ENCODE measurements around the gene RIT2. TPM values are rescaled to one million over a fixed set of nuclear protein-coding genes. Genes with fewer than 3 reads are reported as not detected.

RIT2 gene
- total RNA-seq, 2 experiments from 2014 or later: not detected

DNA sequence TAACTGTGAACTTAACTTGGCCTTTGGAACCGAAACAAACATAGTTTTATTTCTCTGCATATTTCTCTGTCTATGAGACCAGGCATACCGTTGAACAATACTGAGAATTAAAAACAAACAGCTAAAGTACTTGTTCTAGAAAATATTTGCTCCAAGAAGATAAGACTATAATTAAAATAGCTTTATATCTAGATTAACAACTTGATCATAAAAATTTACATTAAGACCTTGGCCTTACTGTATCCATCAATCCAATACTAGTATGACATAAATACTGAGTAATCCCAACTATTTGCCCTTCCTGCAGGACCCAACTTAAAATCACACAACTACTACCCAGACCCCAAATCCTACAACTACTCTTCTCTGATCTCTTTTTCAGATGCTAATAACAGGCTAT is 260.9 kb downstream of the RIT2 start:
- no peak for ATAC-seq
- no peaks in the 10 kb centered on the region for H3K4me1 Mint-ChIP-seq (ENCODE audit: low read depth)
- no peak overlapping the region for H3K4me3 Mint-ChIP-seq
- H3K36me3 Mint-ChIP-seq (ENCODE audit: low read depth): no peaks in the 10 kb centered on the region
- no peak for DNase-seq
- CTCF ChIA-PET: no interaction called here
- no peak overlapping the region for H3K27ac Mint-ChIP-seq
- peaks cover 5% of the 10 kb centered on the region for H3K9me3 Mint-ChIP-seq (ENCODE audit: insufficient read depth)
- H3K27me3 Mint-ChIP-seq (ENCODE audit: low read depth): no peaks in the 10 kb centered on the region
- POLR2A ChIA-PET: no interaction called here

DNA sequence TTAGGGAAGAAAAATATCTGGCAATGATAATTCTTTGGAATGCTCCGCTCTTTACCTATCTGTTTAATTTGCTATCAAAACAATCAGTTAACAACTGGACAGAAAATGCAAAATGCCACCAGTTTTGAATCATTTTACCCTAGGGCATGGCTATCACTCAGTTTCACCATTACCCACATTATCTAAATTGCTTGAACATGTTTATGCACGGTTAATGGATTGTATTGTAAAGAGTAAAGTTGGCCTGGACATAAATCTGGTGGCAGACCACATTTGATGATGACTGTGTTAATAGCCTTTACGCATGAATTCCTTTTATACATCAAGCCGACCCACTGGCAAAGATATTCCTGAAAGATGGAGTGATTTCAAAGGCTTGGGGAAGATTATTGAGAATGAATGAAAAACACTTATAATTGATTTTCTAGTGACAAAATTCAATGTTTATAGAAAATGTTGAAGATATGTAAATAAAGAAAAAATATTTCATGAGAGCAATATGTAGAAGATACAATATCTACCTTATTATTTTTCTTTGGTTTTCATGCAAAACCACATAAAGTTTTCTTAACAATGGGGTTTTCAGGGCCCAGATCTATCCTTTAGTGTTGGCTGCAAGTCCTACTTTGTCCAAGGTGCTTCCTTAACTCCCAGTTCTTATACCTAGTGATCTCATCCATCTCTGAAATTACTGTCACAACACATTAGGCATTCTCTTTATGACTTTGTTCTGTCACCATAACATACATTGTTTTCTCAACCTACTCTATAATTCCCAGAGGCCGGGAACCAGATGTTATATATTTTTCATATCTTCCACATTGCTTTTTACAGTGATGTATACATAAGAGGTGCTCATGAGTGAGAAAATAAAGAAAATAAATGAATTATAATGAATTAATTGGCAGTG is 265.1 kb downstream of the RIT2 start:
- H3K9me3 Mint-ChIP-seq (ENCODE audit: insufficient read depth): peaks cover 5% of the 10 kb centered on the region
- no peaks in the 10 kb centered on the region for H3K27me3 Mint-ChIP-seq (ENCODE audit: low read depth)
- ChIA-PET POLR2A (no interaction called here), CTCF (no interaction called here)
- no peak overlapping the region for H3K4me3 Mint-ChIP-seq
- DNase-seq (no peak), ATAC-seq (no peak)
- H3K36me3 Mint-ChIP-seq (ENCODE audit: low read depth): no peaks in the 10 kb centered on the region
- H3K4me1 Mint-ChIP-seq (ENCODE audit: low read depth): no peaks in the 10 kb centered on the region
- H3K27ac Mint-ChIP-seq: no peak overlapping the region

DNA sequence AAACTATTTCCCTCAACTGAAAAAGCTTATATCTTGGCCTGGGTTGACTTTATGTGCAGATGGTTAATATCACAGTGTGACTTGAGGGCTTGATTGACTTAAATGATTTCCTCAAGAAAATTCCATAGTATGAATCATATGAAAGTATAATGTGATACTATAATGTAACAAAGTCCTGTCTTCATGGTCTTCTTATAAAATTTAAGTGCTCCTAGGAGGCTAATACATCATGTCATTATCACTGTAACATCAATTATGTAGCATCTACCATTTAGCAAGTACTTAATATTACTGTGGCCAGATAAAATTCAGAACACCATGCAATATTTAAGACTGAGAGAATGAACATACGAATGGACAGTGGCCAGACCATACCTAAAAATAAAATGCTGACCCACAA is 276.1 kb downstream of the RIT2 start:
- ATAC-seq (no peak), DNase-seq (no peak)
- CTCF ChIA-PET: no interaction called here
- Mint-ChIP-seq H3K27me3 (ENCODE audit: low read depth) (no peaks in the 10 kb centered on the region), H3K27ac (no peak overlapping the region), H3K4me3 (no peak overlapping the region), H3K36me3 (ENCODE audit: low read depth) (no peaks in the 10 kb centered on the region), H3K4me1 (ENCODE audit: low read depth) (no peaks in the 10 kb centered on the region), H3K9me3 (ENCODE audit: insufficient read depth) (no peaks in the 10 kb centered on the region)
- POLR2A ChIA-PET: no interaction called here

DNA sequence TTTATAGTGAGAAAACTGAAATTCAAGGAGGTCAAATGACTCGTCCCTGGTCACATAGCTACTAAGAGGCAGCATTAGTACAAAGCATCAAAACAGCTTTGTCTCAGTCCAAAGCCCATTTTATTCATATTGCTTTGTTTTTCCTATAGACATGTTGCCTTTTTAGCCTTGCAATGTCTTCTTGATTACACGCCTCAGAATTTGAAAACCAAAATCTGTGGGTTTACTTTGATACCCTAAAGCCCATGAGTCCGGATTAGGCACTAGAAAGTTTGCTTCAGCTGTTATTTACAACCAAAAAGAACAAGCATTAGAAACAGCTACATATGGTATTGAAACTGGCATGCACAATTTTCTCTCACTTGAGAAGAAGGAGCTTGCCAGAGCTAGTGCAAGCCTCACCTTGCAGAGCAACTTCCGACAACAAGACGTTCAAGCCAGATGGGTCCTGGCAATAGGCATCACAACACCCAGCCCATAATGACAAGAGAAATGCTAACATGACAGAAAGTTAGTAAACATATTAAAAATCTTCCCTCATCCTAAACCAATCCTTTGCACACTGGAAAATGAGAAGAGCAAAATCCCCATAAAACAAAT is 276.8 kb downstream of the RIT2 start:
- Mint-ChIP-seq H3K36me3 (ENCODE audit: low read depth) (no peaks in the 10 kb centered on the region), H3K4me1 (ENCODE audit: low read depth) (no peaks in the 10 kb centered on the region), H3K27me3 (ENCODE audit: low read depth) (no peaks in the 10 kb centered on the region), H3K4me3 (no peak overlapping the region), H3K27ac (no peak overlapping the region), H3K9me3 (ENCODE audit: insufficient read depth) (no peaks in the 10 kb centered on the region)
- no peak for DNase-seq
- ChIA-PET CTCF (no interaction called here), POLR2A (no interaction called here)
- ATAC-seq: no peak

DNA sequence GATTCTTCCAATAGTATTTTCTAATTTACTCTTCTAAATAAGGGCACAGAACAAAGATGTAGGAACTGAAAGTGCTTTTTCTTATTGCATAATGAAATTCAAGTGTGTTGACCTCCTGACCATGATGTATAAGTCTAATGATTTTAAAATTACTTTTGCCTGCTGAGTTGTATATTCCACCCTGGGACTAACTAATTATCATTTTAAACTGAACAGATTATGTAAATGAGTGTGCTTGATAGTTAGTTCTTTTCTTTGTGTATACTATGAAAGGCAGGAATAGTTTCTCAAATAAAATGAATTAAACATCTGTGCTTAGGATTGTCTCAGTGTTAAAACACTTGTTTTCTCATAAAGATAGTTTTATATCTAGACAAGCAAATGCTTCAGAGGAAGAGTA is 284.5 kb downstream of the RIT2 start:
- no peaks in the 10 kb centered on the region for H3K27me3 Mint-ChIP-seq (ENCODE audit: low read depth)
- H3K9me3 Mint-ChIP-seq (ENCODE audit: insufficient read depth): no peaks in the 10 kb centered on the region
- no peak overlapping the region for H3K4me3 Mint-ChIP-seq
- ChIA-PET POLR2A (no interaction called here), CTCF (no interaction called here)
- H3K36me3 Mint-ChIP-seq (ENCODE audit: low read depth): no peaks in the 10 kb centered on the region
- ATAC-seq (no peak), DNase-seq (no peak)
- no peaks in the 10 kb centered on the region for H3K4me1 Mint-ChIP-seq (ENCODE audit: low read depth)
- H3K27ac Mint-ChIP-seq: no peak overlapping the region

DNA sequence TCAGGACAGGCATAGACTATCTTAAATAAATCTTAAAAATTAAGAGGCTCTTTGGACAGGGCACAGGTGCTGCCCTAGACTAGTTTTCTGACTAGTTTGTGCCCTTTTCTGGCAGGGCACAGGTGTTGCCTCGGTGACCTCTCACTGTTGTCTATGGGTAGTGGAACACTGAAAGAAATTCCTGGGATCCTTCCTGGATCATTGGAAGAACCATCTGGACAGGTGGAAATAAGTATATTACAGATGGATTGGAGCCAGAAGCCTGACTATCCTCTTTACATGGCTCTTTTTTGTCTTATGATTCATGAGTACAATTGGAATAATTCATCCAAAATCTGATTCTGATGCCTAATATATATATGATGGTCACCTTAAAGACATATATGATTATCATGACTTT is 286.6 kb downstream of the RIT2 start:
- H3K36me3 Mint-ChIP-seq (ENCODE audit: low read depth): no peaks in the 10 kb centered on the region
- H3K27me3 Mint-ChIP-seq (ENCODE audit: low read depth): no peaks in the 10 kb centered on the region
- DNase-seq (no peak), ATAC-seq (no peak)
- H3K4me1 Mint-ChIP-seq (ENCODE audit: low read depth): no peaks in the 10 kb centered on the region
- H3K4me3 Mint-ChIP-seq: no peak overlapping the region
- H3K27ac Mint-ChIP-seq: no peak overlapping the region
- ChIA-PET POLR2A (no interaction called here), CTCF (no interaction called here)
- H3K9me3 Mint-ChIP-seq (ENCODE audit: insufficient read depth): no peaks in the 10 kb centered on the region

DNA sequence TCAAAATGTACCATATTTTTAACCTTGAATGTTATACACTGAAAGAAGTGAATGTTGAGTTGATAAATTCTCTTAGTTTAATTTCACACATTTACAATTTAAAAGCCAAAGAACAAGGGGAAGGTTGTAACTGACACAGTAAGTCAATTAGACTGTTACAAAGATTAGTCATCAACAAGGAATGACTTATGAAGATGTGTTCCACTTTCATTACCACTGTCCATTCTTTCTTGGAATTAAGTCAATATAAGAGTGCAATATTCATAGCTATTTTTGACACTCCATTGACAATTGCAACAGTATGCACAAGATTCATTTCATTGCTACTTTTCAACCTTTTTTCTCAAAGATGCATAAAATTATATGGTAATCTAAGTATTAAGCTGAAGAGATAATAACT is 291.3 kb downstream of the RIT2 start:
- no peak for ATAC-seq
- DNase-seq: no peak
- POLR2A ChIA-PET: no interaction called here
- no peaks in the 10 kb centered on the region for H3K27me3 Mint-ChIP-seq (ENCODE audit: low read depth)
- H3K4me1 Mint-ChIP-seq (ENCODE audit: low read depth): no peaks in the 10 kb centered on the region
- no peak overlapping the region for H3K4me3 Mint-ChIP-seq
- no peaks in the 10 kb centered on the region for H3K9me3 Mint-ChIP-seq (ENCODE audit: insufficient read depth)
- H3K36me3 Mint-ChIP-seq (ENCODE audit: low read depth): no peaks in the 10 kb centered on the region
- CTCF ChIA-PET: no interaction called here
- no peak overlapping the region for H3K27ac Mint-ChIP-seq

DNA sequence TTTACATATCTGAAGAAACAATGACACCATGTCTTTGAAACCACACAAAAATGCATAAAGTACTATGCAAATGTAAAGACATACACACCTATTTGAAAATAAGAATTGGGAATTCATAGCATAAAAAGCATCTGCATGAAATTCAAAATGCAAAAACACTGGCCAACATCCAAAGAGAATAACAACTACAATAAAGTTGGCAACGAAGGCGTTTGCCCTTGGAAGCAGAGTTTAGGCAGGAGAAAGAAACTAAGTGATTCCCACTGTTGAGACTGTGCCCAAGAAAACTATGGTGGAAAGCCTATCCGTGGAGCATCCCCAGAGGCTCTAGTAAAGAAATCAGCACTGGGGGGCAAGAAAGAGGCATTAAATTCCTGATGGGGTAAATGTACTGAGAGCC is 292.8 kb downstream of the RIT2 start:
- Mint-ChIP-seq H3K4me3 (no peak overlapping the region), H3K27me3 (ENCODE audit: low read depth) (no peaks in the 10 kb centered on the region), H3K36me3 (ENCODE audit: low read depth) (no peaks in the 10 kb centered on the region), H3K4me1 (ENCODE audit: low read depth) (no peaks in the 10 kb centered on the region), H3K9me3 (ENCODE audit: insufficient read depth) (no peaks in the 10 kb centered on the region), H3K27ac (no peak overlapping the region)
- ATAC-seq (no peak), DNase-seq (no peak)
- ChIA-PET CTCF (no interaction called here), POLR2A (no interaction called here)

DNA sequence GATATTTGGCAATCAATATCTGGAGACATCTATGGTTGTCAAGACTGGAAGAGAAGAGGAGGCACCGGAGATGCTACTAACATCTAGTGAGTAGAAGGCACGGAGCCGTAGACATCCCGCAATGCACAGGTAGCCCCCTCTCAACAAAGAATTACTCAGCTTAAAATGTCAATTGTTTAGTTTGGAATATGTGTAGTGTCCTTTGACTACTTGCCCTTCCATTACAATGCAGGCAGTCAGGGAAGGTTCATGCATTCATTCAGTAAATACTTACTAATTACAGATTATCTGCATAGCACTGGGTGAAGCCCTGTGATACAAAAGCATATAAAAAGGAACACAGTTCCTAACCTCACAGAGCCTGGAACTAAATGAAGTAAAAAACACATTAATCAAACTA is 294.0 kb downstream of the RIT2 start:
- H3K27ac Mint-ChIP-seq: no peak overlapping the region
- no peak for DNase-seq
- H3K36me3 Mint-ChIP-seq (ENCODE audit: low read depth): no peaks in the 10 kb centered on the region
- peaks cover 3% of the 10 kb centered on the region for H3K9me3 Mint-ChIP-seq (ENCODE audit: insufficient read depth)
- H3K4me1 Mint-ChIP-seq (ENCODE audit: low read depth): no peaks in the 10 kb centered on the region
- ChIA-PET CTCF (no interaction called here), POLR2A (no interaction called here)
- ATAC-seq: no peak
- H3K4me3 Mint-ChIP-seq: no peak overlapping the region
- no peaks in the 10 kb centered on the region for H3K27me3 Mint-ChIP-seq (ENCODE audit: low read depth)

DNA sequence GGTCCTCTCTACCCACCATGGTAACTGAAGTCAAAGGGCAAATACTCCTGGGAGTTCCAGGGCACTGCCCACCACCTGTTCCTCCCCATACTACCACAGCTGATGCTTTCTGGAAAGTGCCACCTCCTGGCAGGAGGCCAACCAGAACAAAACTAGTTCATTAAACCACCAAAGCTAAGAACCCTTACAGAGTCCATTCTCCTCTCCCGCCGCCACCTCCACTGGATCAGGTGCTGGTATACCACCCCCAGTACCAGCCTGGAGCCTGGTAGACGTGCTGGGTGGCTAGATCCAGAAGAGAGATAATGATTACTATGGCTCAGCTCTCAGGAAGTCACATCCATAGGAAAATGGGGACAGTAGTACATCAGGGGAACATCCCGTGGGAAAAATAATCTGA is 300.9 kb downstream of the RIT2 start:
- Mint-ChIP-seq H3K36me3 (ENCODE audit: low read depth) (no peaks in the 10 kb centered on the region), H3K9me3 (ENCODE audit: insufficient read depth) (peaks cover 12% of the 10 kb centered on the region), H3K27ac (no peak overlapping the region), H3K4me3 (no peak overlapping the region), H3K27me3 (ENCODE audit: low read depth) (no peaks in the 10 kb centered on the region), H3K4me1 (ENCODE audit: low read depth) (no peaks in the 10 kb centered on the region)
- DNase-seq (no peak), ATAC-seq (no peak)
- ChIA-PET CTCF (no interaction called here), POLR2A (no interaction called here)

DNA sequence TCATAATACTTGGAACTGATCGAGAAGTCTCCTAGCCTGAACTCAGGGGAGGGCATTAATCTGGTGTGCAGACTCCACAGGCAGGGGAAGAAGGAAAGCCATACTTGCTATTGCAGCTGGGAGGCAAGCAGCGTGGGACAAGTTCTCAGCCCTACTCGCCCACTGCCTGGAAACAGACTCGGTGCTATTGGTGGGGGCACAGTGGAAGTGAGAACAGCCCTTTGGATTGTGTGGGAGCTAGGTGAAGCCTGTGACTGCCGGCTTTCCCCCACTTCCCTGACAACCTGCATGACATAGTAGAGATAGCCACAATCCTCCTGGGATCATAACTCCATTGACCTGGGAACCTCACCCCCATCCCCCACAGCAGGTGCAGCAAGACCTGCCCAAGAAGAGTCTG is 301.3 kb downstream of the RIT2 start:
- H3K9me3 Mint-ChIP-seq (ENCODE audit: insufficient read depth): peaks cover 12% of the 10 kb centered on the region
- no peak for ATAC-seq
- DNase-seq: no peak
- H3K4me3 Mint-ChIP-seq: no peak overlapping the region
- no peaks in the 10 kb centered on the region for H3K27me3 Mint-ChIP-seq (ENCODE audit: low read depth)
- H3K27ac Mint-ChIP-seq: no peak overlapping the region
- no peaks in the 10 kb centered on the region for H3K4me1 Mint-ChIP-seq (ENCODE audit: low read depth)
- ChIA-PET POLR2A (no interaction called here), CTCF (no interaction called here)
- no peaks in the 10 kb centered on the region for H3K36me3 Mint-ChIP-seq (ENCODE audit: low read depth)

DNA sequence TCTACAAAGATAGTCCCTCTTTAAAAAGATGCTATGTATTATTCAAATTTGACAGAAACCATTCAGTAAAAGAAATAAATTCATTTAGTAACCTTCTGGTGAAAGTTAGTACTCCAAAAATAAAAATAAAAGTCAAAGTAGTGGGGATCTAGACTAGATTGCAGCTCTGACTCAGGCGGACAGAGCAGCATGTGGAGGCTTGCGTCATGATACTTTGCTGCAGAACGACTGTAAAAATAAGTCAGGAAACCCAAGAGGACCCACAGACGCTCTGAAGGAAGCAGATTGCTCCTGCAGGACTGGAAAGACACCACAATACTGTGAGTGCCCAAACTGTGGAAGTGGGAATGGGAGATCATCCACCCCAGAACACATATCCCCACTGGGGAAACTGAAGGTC is 301.9 kb downstream of the RIT2 start:
- peaks cover 12% of the 10 kb centered on the region for H3K9me3 Mint-ChIP-seq (ENCODE audit: insufficient read depth)
- H3K4me3 Mint-ChIP-seq: no peak overlapping the region
- H3K36me3 Mint-ChIP-seq (ENCODE audit: low read depth): no peaks in the 10 kb centered on the region
- H3K4me1 Mint-ChIP-seq (ENCODE audit: low read depth): no peaks in the 10 kb centered on the region
- no peak for ATAC-seq
- DNase-seq: no peak
- no peak overlapping the region for H3K27ac Mint-ChIP-seq
- no peaks in the 10 kb centered on the region for H3K27me3 Mint-ChIP-seq (ENCODE audit: low read depth)
- ChIA-PET CTCF (no interaction called here), POLR2A (no interaction called here)

DNA sequence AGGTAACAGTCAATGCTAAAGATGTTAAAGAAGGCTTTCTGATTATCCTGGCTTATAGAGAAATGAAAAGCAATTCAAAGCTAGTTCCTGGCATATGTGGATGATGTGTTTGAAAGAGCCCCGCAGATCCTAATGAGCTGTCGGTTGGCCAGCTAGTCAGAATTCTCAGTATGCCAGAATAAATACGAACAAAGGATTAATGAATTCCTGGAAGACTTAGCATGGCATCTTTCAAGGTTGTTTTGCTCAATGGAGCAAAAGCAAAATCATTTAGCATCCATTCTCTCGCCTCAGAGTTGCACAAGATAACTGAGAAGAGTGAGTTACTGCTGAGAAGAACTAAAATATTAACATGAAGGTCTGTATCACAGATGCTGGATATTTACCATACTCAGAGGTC is 307.6 kb downstream of the RIT2 start:
- Mint-ChIP-seq H3K36me3 (ENCODE audit: low read depth) (no peaks in the 10 kb centered on the region), H3K4me3 (no peak overlapping the region), H3K4me1 (ENCODE audit: low read depth) (no peaks in the 10 kb centered on the region), H3K27me3 (ENCODE audit: low read depth) (no peaks in the 10 kb centered on the region), H3K9me3 (ENCODE audit: insufficient read depth) (peaks cover 2% of the 10 kb centered on the region), H3K27ac (no peak overlapping the region)
- POLR2A ChIA-PET: no interaction called here
- ATAC-seq: no peak
- DNase-seq: no peak
- CTCF ChIA-PET: no interaction called here
